DMS114 treated with DMSO at 0.1 percent for 48 hours (cell line): ENCODE results near the gene RIOX2.
"Not testable (repeated sequence)": the region's sequence is repeated elsewhere in the genome, so short reads cannot be mapped to it uniquely, and the experiment has no call there.

Experiments
- DNase-seq: peaks from one replicate; lab custom pipeline; 2025; ENCODE audit not compliant: unreplicated experiment; lab: John Stamatoyannopoulos, UW

The RIOX2 gene

GRCh38 chr3:97971679-97972567, at the start of gene RIOX2:
RIOX2 (minus strand) TSS chr3:97972431; CDS start chr3:97967593, 4,838 bp downstream.
- DNase-seq, result peak; percentile 29

GRCh38 chr3:98020412-98020811, 48.2 kb upstream of the RIOX2 start:
- no peak for DNase-seq

- DNase-seq, result no peak
Measured at GRCh38 chr3:98018301-98018700, 46.1 kb upstream of the RIOX2 start.

GRCh38 chr3:98014268-98014585, 42.0 kb upstream of the RIOX2 start:
- DNase-seq, result no peak

- no peak for DNase-seq
Measured at GRCh38 chr3:98013411-98014267, 41.4 kb upstream of the RIOX2 start.

- no peak for DNase-seq
Measured at GRCh38 chr3:98012979-98013378, 40.7 kb upstream of the RIOX2 start.

GRCh38 chr3:98010883-98011449, 38.7 kb upstream of the RIOX2 start:
- DNase-seq, result not testable (repeated sequence)

GRCh38 chr3:98010194-98010882, 38.1 kb upstream of the RIOX2 start:
- DNase-seq, result no peak

GRCh38 chr3:98008855-98009254, 36.6 kb upstream of the RIOX2 start:
- no peak for DNase-seq

GRCh38 chr3:98005438-98005837, 33.2 kb upstream of the RIOX2 start:
- no peak for DNase-seq

GRCh38 chr3:98004721-98005120, 32.5 kb upstream of the RIOX2 start:
- no peak for DNase-seq

GRCh38 chr3:98003306-98003969, 31.2 kb upstream of the RIOX2 start:
- no peak for DNase-seq

- no peak for DNase-seq
Measured at GRCh38 chr3:98002717-98003116, 30.5 kb upstream of the RIOX2 start.

- no peak for DNase-seq
Measured at GRCh38 chr3:97999994-98000393, 27.8 kb upstream of the RIOX2 start.

GRCh38 chr3:97999103-97999502, 26.9 kb upstream of the RIOX2 start:
- no peak for DNase-seq

GRCh38 chr3:97996988-97997387, 24.8 kb upstream of the RIOX2 start:
- no peak for DNase-seq

- no peak for DNase-seq
Measured at GRCh38 chr3:97994328-97994945, 22.2 kb upstream of the RIOX2 start.

GRCh38 chr3:97993526-97993925, 21.3 kb upstream of the RIOX2 start:
- DNase-seq, result no peak

GRCh38 chr3:97992547-97993173, 20.4 kb upstream of the RIOX2 start:
- DNase-seq, result no peak

- DNase-seq, result no peak
Measured at GRCh38 chr3:97991293-97991682, 19.1 kb upstream of the RIOX2 start.
